ENCODE measurements around the gene PAK1.

GRCh38 chr11:77287136-77287535 lies 186.8 kb downstream of the PAK1 start:
- TF ChIP-seq CTCF (IDR thresholded peaks at IDR 0.05) (no peak), ZFX (IDR thresholded peaks at IDR 0.05; ENCODE audit: borderline replicate concordance) (no peak)
